ENCODE data around the gene SLC16A2.
A peak's percentile ranks its signal among the peaks of the same experiment; 100 is the strongest.

Gene SLC16A2

DNA sequence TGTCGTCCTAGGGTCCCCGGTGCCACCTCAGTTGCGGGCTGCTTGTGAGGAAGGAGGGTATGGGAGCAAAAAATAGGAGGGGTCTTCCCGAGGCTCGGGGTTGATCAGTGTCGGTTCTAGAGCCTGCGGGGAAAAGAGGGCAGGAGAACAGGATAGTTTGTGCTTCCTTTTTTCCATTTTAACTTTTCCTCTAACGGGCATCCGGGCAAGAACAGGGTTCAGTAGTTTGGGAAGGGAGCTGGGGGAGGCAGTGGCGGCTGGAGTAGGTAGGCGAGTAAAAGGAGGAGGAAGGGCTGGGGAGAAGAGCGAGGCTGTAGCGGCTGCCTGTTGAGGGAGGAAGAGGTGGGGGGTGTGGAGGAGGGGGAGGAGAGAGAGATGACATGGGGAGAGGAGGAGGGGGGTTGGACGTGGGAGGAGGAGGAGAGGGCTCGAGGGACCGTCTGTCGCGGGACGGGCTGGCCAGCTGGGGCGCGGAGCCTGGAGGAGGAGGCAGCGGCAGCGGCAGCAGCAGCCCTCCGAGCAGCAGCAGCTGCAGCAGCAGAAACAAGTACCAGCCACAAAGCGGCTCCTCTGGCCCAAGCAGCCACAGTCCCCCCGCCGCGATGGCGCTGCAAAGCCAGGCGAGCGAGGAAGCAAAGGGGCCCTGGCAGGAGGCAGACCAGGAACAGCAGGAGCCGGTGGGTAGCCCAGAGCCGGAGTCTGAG lies at the start of gene SLC16A2:
SLC16A2 (plus strand) TSS at position 458 of the 704 bp plus-strand sequence; CDS start at position 603, 145 bp downstream.
- no peak for TF ChIP-seq ZFX (IDR thresholded peaks at IDR 0.05)
- no peak for TF ChIP-seq CTCF (conservative IDR thresholded peaks at IDR 0.05)
- peak within 1 kb of the TSS; percentile 54 for H3K27ac ChIP-seq

- H3K27ac ChIP-seq: no peak overlapping the region
- TF ChIP-seq ZFX (IDR thresholded peaks at IDR 0.05) (no peak), CTCF (conservative IDR thresholded peaks at IDR 0.05) (no peak)
These were observed 49.0 kb upstream of the SLC16A2 start for GRCh38 chrX:74372272-74372671.

- H3K27ac ChIP-seq: no peak overlapping the region
- TF ChIP-seq ZFX (IDR thresholded peaks at IDR 0.05) (no peak), CTCF (conservative IDR thresholded peaks at IDR 0.05) (no peak)
These were observed 44.0 kb upstream of the SLC16A2 start for GRCh38 chrX:74377282-74377681.

- peak; percentile 69 for TF ChIP-seq CTCF (conservative IDR thresholded peaks at IDR 0.05)
- TF ChIP-seq ZFX (IDR thresholded peaks at IDR 0.05): no peak
- no peak overlapping the region for H3K27ac ChIP-seq
These were observed 38.7 kb upstream of the SLC16A2 start for GRCh38 chrX:74382613-74383012.

- TF ChIP-seq CTCF (conservative IDR thresholded peaks at IDR 0.05) (no peak; the same call in 1 of the 2 replicates), ZFX (IDR thresholded peaks at IDR 0.05) (no peak)
- no peak overlapping the region for H3K27ac ChIP-seq
These were observed 37.7 kb upstream of the SLC16A2 start for GRCh38 chrX:74383611-74384010.

DNA sequence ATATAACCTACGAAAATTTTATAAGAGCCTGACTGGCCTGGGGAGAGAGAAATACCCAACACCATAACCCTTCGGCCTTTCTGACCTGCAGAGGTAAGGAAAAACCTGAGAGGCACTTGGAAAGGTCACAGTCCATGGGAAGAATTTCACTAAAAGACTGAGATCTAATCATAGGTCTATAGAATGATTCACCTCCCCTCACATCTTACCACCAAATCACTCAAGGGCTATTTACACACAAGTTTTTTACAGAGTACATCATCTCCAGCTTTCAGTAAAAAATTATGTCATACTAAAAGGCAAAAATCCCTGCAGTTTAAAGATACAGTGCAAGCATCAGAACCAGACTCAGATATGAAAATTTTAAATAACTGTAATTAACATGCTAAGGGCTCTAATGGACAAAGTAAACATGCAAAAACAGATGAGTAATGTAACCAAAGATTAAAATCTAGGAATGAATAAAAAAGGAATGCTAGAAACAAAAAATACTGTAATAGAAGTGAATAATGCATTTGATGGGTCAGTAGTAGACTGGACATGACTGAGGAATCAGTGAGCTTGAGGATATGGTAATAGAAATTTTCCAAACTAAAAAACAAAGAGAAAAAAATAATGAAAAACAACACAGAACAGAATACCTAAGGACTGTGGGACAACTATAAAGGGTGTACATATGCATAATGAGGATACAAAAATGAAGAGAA lies 32.1 kb upstream of the SLC16A2 start:
- TF ChIP-seq CTCF (conservative IDR thresholded peaks at IDR 0.05): no peak
- no peak for TF ChIP-seq ZFX (IDR thresholded peaks at IDR 0.05)
- no peak overlapping the region for H3K27ac ChIP-seq

- H3K27ac ChIP-seq: no peak overlapping the region
- TF ChIP-seq ZFX (IDR thresholded peaks at IDR 0.05) (no peak), CTCF (conservative IDR thresholded peaks at IDR 0.05) (no peak)
These were observed 25.7 kb upstream of the SLC16A2 start for GRCh38 chrX:74395556-74395955.

Data from C4-2B (cell line).